Left renal pelvis (tissue), 4 donors: Measurements from ENCODE around the gene SNAP47. TPM values are rescaled to one million over a fixed set of nuclear protein-coding genes. Genes with fewer than 3 reads are reported as not detected.
"Not testable (repeated sequence)": the region's sequence is repeated elsewhere in the genome, so short reads cannot be mapped to it uniquely, and the experiment has no call there.

Experiments
- DNase-seq, 4 donors: peaks; one replicate each; pipeline ENCODE4 v3.0.0-alpha.2; 2013; ENCODE audit warnings: low read depth in 4 of 4, low spot score in 3 of 4
- polyA plus RNA-seq, 4 donors: library from polyadenylated mRNA; unstranded; fragments of 120-200 nt; gene quantifications; one replicate each; pipeline ENCODE4 v1.2.1, GENCODE V29; 2013; ENCODE audit not compliant: insufficient read length in 4 of 4

The SNAP47 gene
- 10 to 100 TPM; 30.3 to 45.0 (median 43.2) TPM for polyA plus RNA-seq

- peak; percentile 80 to 83 (median 82) for DNase-seq
Observed at GRCh38 chr1:227734856-227735538, at the start of gene SNAP47, which contains the start of gene JMJD4. SNAP47 (plus strand) TSS chr1:227735435; CDS start chr1:227747737, 12,302 bp downstream. JMJD4 (minus strand) TSS chr1:227735302; CDS start chr1:227735273, 29 bp downstream.

GRCh38 chr1:227685807-227686206 lies 49.4 kb upstream of the SNAP47 start:
- DNase-seq = no peak

- no peak for DNase-seq
Observed at GRCh38 chr1:227697321-227697864, 37.8 kb upstream of the SNAP47 start.

GRCh38 chr1:227701631-227702030 lies 33.6 kb upstream of the SNAP47 start:
- DNase-seq = not testable (repeated sequence)

- no peak for DNase-seq
Observed at GRCh38 chr1:227707846-227708245, 27.4 kb upstream of the SNAP47 start.

GRCh38 chr1:227709451-227709850 lies 25.8 kb upstream of the SNAP47 start:
- DNase-seq = no peak

- not testable (repeated sequence) for DNase-seq
Observed at GRCh38 chr1:227710474-227710873, 24.8 kb upstream of the SNAP47 start.

GRCh38 chr1:227712648-227713047 lies 22.6 kb upstream of the SNAP47 start:
- DNase-seq = no peak

GRCh38 chr1:227718932-227719331 lies 16.3 kb upstream of the SNAP47 start:
- no peak for DNase-seq

- DNase-seq = no peak
Observed at GRCh38 chr1:227723474-227723873, 11.8 kb upstream of the SNAP47 start.

- DNase-seq = no peak
Observed at GRCh38 chr1:227725046-227725445, 10.2 kb upstream of the SNAP47 start.

GRCh38 chr1:227726318-227726717 lies 8.9 kb upstream of the SNAP47 start:
- no peak for DNase-seq

GRCh38 chr1:227726924-227727599 lies 8.2 kb upstream of the SNAP47 start:
- no peak for DNase-seq

GRCh38 chr1:227728059-227728891 lies 7.0 kb upstream of the SNAP47 start:
- DNase-seq = peak; percentile 38 to 58 (median 52)

- DNase-seq = no peak
Observed at GRCh38 chr1:227728892-227729143, 6.4 kb upstream of the SNAP47 start.

- no peak for DNase-seq
Observed at GRCh38 chr1:227729144-227729880, 5.9 kb upstream of the SNAP47 start.

GRCh38 chr1:227729881-227730629 lies 5.2 kb upstream of the SNAP47 start:
- no peak for DNase-seq

- DNase-seq = no peak
Observed at GRCh38 chr1:227730630-227731151, 4.5 kb upstream of the SNAP47 start.

GRCh38 chr1:227731241-227731677 lies 4.0 kb upstream of the SNAP47 start:
- no peak for DNase-seq
